HepG2 (cell line): ENCODE data around the gene ZDHHC16. TPM values are rescaled to one million over a fixed set of nuclear protein-coding genes. Genes with fewer than 3 reads are reported as not detected.

Source experiments
- ATAC-seq: fragments of 200-7000 bp; cut with Tn5 transposase; 3 replicates; pipeline ENCODE4 v1.9.1; 2020; ENCODE audit warnings: mild to moderate bottlenecking, moderate library complexity
- BruUV-seq: library from RNA; stranded (reverse); fragments of 400-500 nt; replicated peaks from 2 replicates; lab custom pipeline; 2021; lab: Mats Ljungman, UMichigan
- CTCF ChIA-PET: fragments of 300-600 bp; formaldehyde crosslinking; extraction: SDS; loops from one replicate; lab custom pipeline; 2021; ENCODE audit warnings: low total read pairs, inconsistent platforms, low intra/inter-chr PET ratio; lab: Yijun Ruan, JAX
- POLR2A ChIA-PET: fragments of 350-600 bp; sonication (Branson Sonifier 250); formaldehyde crosslinking; loops from one replicate; lab custom pipeline; 2020; ENCODE audit warnings: antibody characterized with exemption, inconsistent platforms; lab: Yijun Ruan, JAX
- DNase-seq: peaks from one replicate; pipeline ENCODE4 v3.0.0-alpha.2; 2015; ENCODE audit warnings: low spot score
- FAIRE-seq: peaks from 3 replicates; lab custom pipeline; 2011; peaks lifted over from hg19 to GRCh38; lab: Jason Lieb, UNC
- H2AFZ ChIP-seq: one replicate; pipeline ENCODE4 v1.6.1; 2011; ENCODE audit warnings: low read length, inconsistent platforms
- H3K27ac ChIP-seq: fragments of 300-600 bp; 3 replicates; pipeline ENCODE4 v1.8.0; 2011; ENCODE audit warnings: mixed run types, mild to moderate bottlenecking, mixed read lengths, low read length, inconsistent platforms; ENCODE audit not compliant: insufficient read depth; ENCODE audit errors: extremely low read length
- H3K27me3 ChIP-seq, 2 experiments: fragments of 200-600 bp in 1 of 2; 2 replicates in 1 of 2; 3 replicates in 1 of 2; pipeline versions ENCODE4 v1.6.0 to v1.8.0; 2011; ENCODE audit warnings: low read length in 2 of 2, mild to moderate bottlenecking in 2 of 2, moderate library complexity in 2 of 2, inconsistent platforms in 1 of 2; ENCODE audit not compliant: insufficient read depth in 2 of 2, control insufficient read depth in 1 of 2
- H3K36me3 ChIP-seq, 2 experiments: fragments of 200-600 bp in 1 of 2; replicated peaks in 1 of 2; 2 replicates in 1 of 2; 3 replicates in 1 of 2; pipeline versions ENCODE4 v1.5.1 to v1.8.0; 2011; ENCODE audit warnings: low read length in 2 of 2, inconsistent platforms in 1 of 2; ENCODE audit not compliant: insufficient read depth in 2 of 2, control insufficient read depth in 1 of 2
- H3K4me1 ChIP-seq: 2 replicates; pipeline ENCODE4 v1.5.1; 2012; ENCODE audit warnings: low read length, inconsistent platforms; ENCODE audit not compliant: insufficient read depth
- H3K4me2 ChIP-seq: 2 replicates; pipeline ENCODE4 v1.6.0; 2011; ENCODE audit warnings: low read depth, low read length, inconsistent platforms
- H3K4me3 ChIP-seq, 3 experiments: fragments of 200-600 bp in 1 of 3; sonication (generic), shearing (Covaris generic) in 1 of 3; replicated peaks in 1 of 3; 2 replicates each; pipeline ENCODE4 v1.5.1; 2011 to 2016; ENCODE audit warnings: low read length in 3 of 3, inconsistent platforms in 2 of 3, low read depth in 2 of 3, mild to moderate bottlenecking in 2 of 3, control low read depth in 1 of 3, mixed read lengths in 1 of 3; ENCODE audit not compliant: insufficient read depth in 1 of 3
- H3K79me2 ChIP-seq: one replicate; pipeline ENCODE4 v1.6.1; 2011; ENCODE audit warnings: low read length, inconsistent platforms; ENCODE audit not compliant: insufficient read depth
- H3K9ac ChIP-seq: 2 replicates; pipeline ENCODE4 v1.6.0; 2011; ENCODE audit warnings: mild to moderate bottlenecking, low read depth, low read length, inconsistent platforms; ENCODE audit not compliant: insufficient read depth
- H3K9me3 ChIP-seq: 2 replicates; pipeline ENCODE4 v1.5.1; 2012; ENCODE audit warnings: mild to moderate bottlenecking, low read length
- H4K20me1 ChIP-seq: 2 replicates; pipeline ENCODE4 v1.6.0; 2011; ENCODE audit warnings: inconsistent platforms, mild to moderate bottlenecking, low read length, moderate library complexity; ENCODE audit not compliant: insufficient read depth
- HMGXB4 ChIP-seq, 2 experiments: sonication (generic) in 1 of 2; formaldehyde crosslinking in 1 of 2; IDR thresholded peaks; 2 replicates each; pipeline versions ENCODE4 v1.4.0 to v1.6.1; 2018 to 2020; ENCODE audit warnings: missing genetic modification reagents in 2 of 2, borderline replicate concordance in 1 of 2, low read depth in 1 of 2, mild to moderate bottlenecking in 1 of 2, missing biosample characterization in 1 of 2
- MAX ChIP-seq: IDR thresholded peaks from 2 replicates; pipeline ENCODE4 v1.6.1; 2012; ENCODE audit warnings: inconsistent platforms
- ZMAT3 ChIP-seq: sonication (generic); formaldehyde crosslinking; conservative IDR thresholded peaks from 2 replicates; pipeline ENCODE4 v1.7.0; 2021; ENCODE audit warnings: missing genetic modification reagents
- ZMYM3 ChIP-seq: sonication (generic); formaldehyde crosslinking; IDR thresholded peaks from 2 replicates; pipeline ENCODE4 v1.5.1; 2020; ENCODE audit warnings: mild to moderate bottlenecking, missing genetic modification reagents
- ZNF274 ChIP-seq: sonication (generic); formaldehyde crosslinking; IDR thresholded peaks from 2 replicates; pipeline ENCODE4 v1.5.1; 2020; ENCODE audit warnings: mild to moderate bottlenecking, missing genetic modification reagents
- ZNF577 ChIP-seq: sonication (generic); formaldehyde crosslinking; IDR thresholded peaks from 2 replicates; pipeline ENCODE4 v1.4.0; 2020; ENCODE audit warnings: mild to moderate bottlenecking, low read depth, missing genetic modification reagents, borderline replicate concordance
- ZNF768 ChIP-seq: sonication (generic); formaldehyde crosslinking; IDR thresholded peaks from 2 replicates; pipeline ENCODE4 v1.4.0; 2020; ENCODE audit warnings: missing genetic modification reagents
- ZNF777 ChIP-seq: sonication (generic); formaldehyde crosslinking; IDR thresholded peaks from 2 replicates; pipeline ENCODE4 v1.4.0; 2020; ENCODE audit warnings: missing genetic modification reagents
- WGBS: methylation state at CpG from one replicate; pipeline ENCODE4 v1.1.6; 2017; ENCODE audit warnings: low lambda C conversion rate; 5-methylcytosine and 5-hydroxymethylcytosine counted together
- in situ Hi-C: cut with HindIII; loops from 2 replicates; pipeline ENCODE4 v1.10.0; 2017; ENCODE audit warnings: low pct_unique_long_range_greater_than_20kb; ENCODE audit not compliant: extremely low pct_ligation_motif_present
- intact Hi-C: fragments of 100-400 bp; cut with micrococcal nuclease; formaldehyde crosslinking; loops from one replicate; pipeline ENCODE4 v1.10.0; 2022; ENCODE audit not compliant: unreplicated experiment
- polyA plus RNA-seq, 8 experiments: library from polyadenylated mRNA; depleted of rRNA in 3 of 8; stranded (reverse) in 7 of 8; unstranded in 1 of 8; fragments of >200 nt; fragmentation: Illumina TruSeq in 4 of 8; extraction: Trizol in 4 of 8; gene quantifications; 2 replicates each; pipeline versions ENCODE4 v1.2.1 to v1.2.3, GENCODE V29; 2011 to 2016; ENCODE audit warnings: low read depth in 4 of 8, missing spikeins in 1 of 8, mixed read lengths in 1 of 8; ENCODE audit not compliant: insufficient read depth in 1 of 8
- total RNA-seq, 5 experiments: library from RNA; depleted of rRNA; stranded (reverse); fragments of >200 nt; fragmentation: Illumina TruSeq; extraction: Trizol; gene quantifications; 2 replicates each; pipeline ENCODE4 v1.2.3, GENCODE V29; 2016; ENCODE audit warnings: low read depth in 1 of 5
- TF ChIP-seq, protein P1 (sequence below): sonication (generic); formaldehyde crosslinking; IDR thresholded peaks from 2 replicates; pipeline ENCODE4 v1.4.0; 2020; ENCODE audit warnings: mild to moderate bottlenecking, missing genetic modification reagents, borderline replicate concordance

The ZDHHC16 gene
- total and polyA plus RNA-seq, 2 of the 13 experiments (the other 11 are each of a cell fraction or from before 2014, with no cell fraction given), result 40.8 to 41.8 TPM

DNA sequence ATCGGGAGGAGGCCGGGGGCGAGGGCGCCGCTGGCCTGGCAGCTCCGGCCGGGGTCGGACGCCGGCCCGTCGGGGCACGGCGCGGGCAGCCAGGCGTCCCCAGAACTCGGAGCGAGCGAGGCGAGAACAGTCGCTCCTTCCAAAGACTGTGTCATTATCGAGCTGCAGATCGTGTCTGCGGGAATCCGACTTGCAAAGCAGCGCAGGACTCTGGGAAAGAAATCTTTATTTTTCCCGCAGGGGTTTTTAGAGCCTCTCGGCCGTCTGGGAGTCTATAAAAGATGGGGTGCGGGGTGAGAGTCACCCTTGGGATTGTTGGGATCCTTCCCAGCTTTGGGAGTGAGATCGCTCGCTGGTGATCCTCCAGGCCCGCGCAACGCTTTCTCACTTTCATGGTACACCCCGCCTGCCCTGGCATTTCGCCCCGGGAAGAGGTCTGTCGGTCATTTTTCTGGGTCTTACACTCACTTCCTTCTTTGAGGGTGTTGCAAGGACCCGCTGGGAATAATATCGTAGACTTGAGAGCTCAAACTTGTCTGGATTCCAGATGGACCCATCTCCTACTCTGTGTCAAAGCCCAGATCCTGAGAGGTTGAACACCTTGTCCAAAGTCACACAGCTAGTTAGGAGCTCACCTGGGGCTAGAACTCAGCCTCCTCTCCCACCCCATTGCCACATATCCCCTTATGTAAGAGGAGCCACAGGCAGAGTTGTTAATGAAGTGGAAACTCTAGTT is 53.8 kb downstream of the ZDHHC16 start:
- H3K4me2 ChIP-seq, result peak overlapping the region; percentile 90
- WGBS, result 1% methylated on average over 34 of the region's 41 CpGs
- no peak overlapping the region for H3K27ac ChIP-seq

More for the DNA sequence above, 53.8 kb downstream of the ZDHHC16 start:
- POLR2A ChIA-PET, result interaction anchor here (0.7 to 1.7 kb wide), 6 partner anchors 8 to 54 kb away, joined by 3 to 5 read pairs (median 4); no protein-coding TSS in a partner anchor
- no peaks in the 10 kb centered on the region; a peak in 1 of 5 replicates for H3K27me3 ChIP-seq
- in situ Hi-C loops (no loop called here), intact Hi-C loops (loop anchor here (2.0 kb wide), 1 partner anchor 53 kb away; no protein-coding TSS in a partner anchor)
- BruUV-seq, result no TSS peak
- DNase-seq (no peak), FAIRE-seq (no peak), ATAC-seq (no peak)
- peaks cover 37% of the 10 kb centered on the region for H3K79me2 ChIP-seq
- CTCF ChIA-PET, result no interaction called here
- no peaks in the 10 kb centered on the region; a peak in 1 of 5 replicates for H3K36me3 ChIP-seq
- H3K4me1 ChIP-seq, result peaks cover 47% of the 10 kb centered on the region
- TF ChIP-seq ZNF274 (CRISPR knock-in tag), result no peak
- TF ChIP-seq, protein P1, sequence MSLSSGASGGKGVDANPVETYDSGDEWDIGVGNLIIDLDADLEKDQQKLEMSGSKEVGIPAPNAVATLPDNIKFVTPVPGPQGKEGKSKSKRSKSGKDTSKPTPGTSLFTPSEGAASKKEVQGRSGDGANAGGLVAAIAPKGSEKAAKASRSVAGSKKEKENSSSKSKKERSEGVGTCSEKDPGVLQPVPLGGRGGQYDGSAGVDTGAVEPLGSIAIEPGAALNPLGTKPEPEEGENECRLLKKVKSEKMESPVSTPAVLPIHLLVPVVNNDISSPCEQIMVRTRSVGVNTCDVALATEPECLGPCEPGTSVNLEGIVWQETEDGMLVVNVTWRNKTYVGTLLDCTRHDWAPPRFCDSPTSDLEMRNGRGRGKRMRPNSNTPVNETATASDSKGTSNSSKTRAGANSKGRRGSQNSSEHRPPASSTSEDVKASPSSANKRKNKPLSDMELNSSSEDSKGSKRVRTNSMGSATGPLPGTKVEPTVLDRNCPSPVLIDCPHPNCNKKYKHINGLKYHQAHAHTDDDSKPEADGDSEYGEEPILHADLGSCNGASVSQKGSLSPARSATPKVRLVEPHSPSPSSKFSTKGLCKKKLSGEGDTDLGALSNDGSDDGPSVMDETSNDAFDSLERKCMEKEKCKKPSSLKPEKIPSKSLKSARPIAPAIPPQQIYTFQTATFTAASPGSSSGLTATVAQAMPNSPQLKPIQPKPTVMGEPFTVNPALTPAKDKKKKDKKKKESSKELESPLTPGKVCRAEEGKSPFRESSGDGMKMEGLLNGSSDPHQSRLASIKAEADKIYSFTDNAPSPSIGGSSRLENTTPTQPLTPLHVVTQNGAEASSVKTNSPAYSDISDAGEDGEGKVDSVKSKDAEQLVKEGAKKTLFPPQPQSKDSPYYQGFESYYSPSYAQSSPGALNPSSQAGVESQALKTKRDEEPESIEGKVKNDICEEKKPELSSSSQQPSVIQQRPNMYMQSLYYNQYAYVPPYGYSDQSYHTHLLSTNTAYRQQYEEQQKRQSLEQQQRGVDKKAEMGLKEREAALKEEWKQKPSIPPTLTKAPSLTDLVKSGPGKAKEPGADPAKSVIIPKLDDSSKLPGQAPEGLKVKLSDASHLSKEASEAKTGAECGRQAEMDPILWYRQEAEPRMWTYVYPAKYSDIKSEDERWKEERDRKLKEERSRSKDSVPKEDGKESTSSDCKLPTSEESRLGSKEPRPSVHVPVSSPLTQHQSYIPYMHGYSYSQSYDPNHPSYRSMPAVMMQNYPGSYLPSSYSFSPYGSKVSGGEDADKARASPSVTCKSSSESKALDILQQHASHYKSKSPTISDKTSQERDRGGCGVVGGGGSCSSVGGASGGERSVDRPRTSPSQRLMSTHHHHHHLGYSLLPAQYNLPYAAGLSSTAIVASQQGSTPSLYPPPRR (CRISPR knock-in tag), result no peak
- 0 out of 2 replicates have a peak, but pooled peaks have one; percentile 26 for TF ChIP-seq ZNF577 (CRISPR knock-in tag)
- TF ChIP-seq MAX, result 0 out of 2 replicates have a peak, but pooled peaks have one; percentile 2
- TF ChIP-seq ZMAT3 (CRISPR knock-in tag), result no peak
- TF ChIP-seq ZNF777 (CRISPR knock-in tag), result peak; percentile 94; the same call in 1 of the 2 replicates
- TF ChIP-seq ZMYM3 (CRISPR knock-in tag), result peak; percentile 46; the same call in 1 of the 2 replicates
- TF ChIP-seq HMGXB4 (CRISPR knock-in tag; IDR thresholded peaks at IDR 0.05; ENCODE audit: borderline replicate concordance in 1 of 2, low read depth in 1 of 2), result 0 out of 4 replicates have a peak, but pooled peaks of 1 of the 2 experiments have one; percentile 4
- peak; percentile 74; the same call in 1 of the 2 replicates for TF ChIP-seq ZNF768 (CRISPR knock-in tag)
- peaks cover 17% of the 10 kb centered on the region for H4K20me1 ChIP-seq
- H3K4me3 ChIP-seq, result peak overlapping the region; percentile 67 to 90 (median 89)
- H3K9ac ChIP-seq, result peak overlapping the region; percentile 92
- no peaks in the 10 kb centered on the region for H3K9me3 ChIP-seq
- peak overlapping the region; percentile 1 for H2AFZ ChIP-seq
